GM12878 (cell line): ENCODE measurements around the gene CEACAM21. TPM values are rescaled to one million over a fixed set of nuclear protein-coding genes. Genes with fewer than 3 reads are reported as not detected.

Experiments used
- ATAC-seq: fragments of 200-7000 bp; cut with Tn5 transposase; 3 replicates; pipeline ENCODE4 v1.9.1; 2020; ENCODE audit warnings: mild to moderate bottlenecking, moderate library complexity
- BruUV-seq: library from RNA; stranded (reverse); fragments of 400-500 nt; replicated peaks from 2 replicates; lab custom pipeline; 2021; lab: Mats Ljungman, UMichigan
- CTCF ChIA-PET: fragments of 300-600 bp; sonication (Branson Sonifier 250); formaldehyde crosslinking; extraction: SDS; loops from one replicate; lab custom pipeline; 2021; ENCODE audit warnings: inconsistent platforms; lab: Yijun Ruan, JAX
- POLR2A ChIA-PET: fragments of 350-600 bp; formaldehyde crosslinking; extraction: SDS; loops from one replicate; lab custom pipeline; 2021; ENCODE audit warnings: inconsistent platforms; lab: Charles Lee
- RAD21 ChIA-PET: fragments of 300-600 bp; sonication (Branson Sonifier 250); formaldehyde crosslinking; loops from one replicate; lab custom pipeline; 2023; ENCODE audit warnings: antibody characterized with exemption; ENCODE audit not compliant: unreplicated experiment; lab: Charles Lee
- SMC1A ChIA-PET: fragments of 300-600 bp; sonication (Branson Sonifier 250); formaldehyde crosslinking; loops from one replicate; lab custom pipeline; 2023; ENCODE audit not compliant: unreplicated experiment, uncharacterized antibody; lab: Charles Lee
- DNase-seq: peaks from one replicate; pipeline ENCODE4 v3.0.0-alpha.2; 2011; ENCODE audit warnings: low read depth, low spot score
- FAIRE-seq: peaks from 3 replicates; lab custom pipeline; 2011; peaks lifted over from hg19 to GRCh38; lab: Jason Lieb, UNC
- H2AFZ ChIP-seq: 2 replicates; pipeline ENCODE4 v1.6.0; 2011; ENCODE audit warnings: low read depth, low read length, control low read depth; ENCODE audit not compliant: control insufficient read depth
- H3K27ac ChIP-seq: 2 replicates; pipeline ENCODE4 v1.5.1; 2011; ENCODE audit warnings: control low read depth; ENCODE audit not compliant: control insufficient read depth, insufficient read depth
- H3K27me3 ChIP-seq, 2 experiments: replicated peaks in 1 of 2; 2 replicates each; pipeline versions ENCODE4 v1.6.0 to v1.6.1; 2011; ENCODE audit warnings: low read length in 1 of 2; ENCODE audit not compliant: control insufficient read depth in 2 of 2, insufficient read depth in 2 of 2
- H3K36me3 ChIP-seq, 2 experiments: 2 replicates each; pipeline ENCODE4 v1.5.1; 2011; ENCODE audit warnings: low read length in 1 of 2; ENCODE audit not compliant: control insufficient read depth in 2 of 2, insufficient read depth in 2 of 2
- H3K4me1 ChIP-seq: 2 replicates; pipeline ENCODE4 v1.6.1; 2011; ENCODE audit warnings: mild to moderate bottlenecking, low read length, moderate library complexity, mixed read lengths; ENCODE audit not compliant: control insufficient read depth, insufficient read depth
- H3K4me2 ChIP-seq: 2 replicates; pipeline ENCODE4 v1.6.0; 2011; ENCODE audit warnings: control low read depth; ENCODE audit not compliant: control insufficient read depth, insufficient read depth
- H3K4me3 ChIP-seq: fragments of 200-600 bp; sonication (generic); 2 replicates; pipeline ENCODE4 v1.5.1; 2016
- H3K79me2 ChIP-seq: 2 replicates; pipeline ENCODE4 v1.6.0; 2011; ENCODE audit warnings: low read length; ENCODE audit not compliant: control insufficient read depth, insufficient read depth
- H3K9ac ChIP-seq: 2 replicates; pipeline ENCODE4 v1.8.0; 2011; ENCODE audit warnings: low read length, control low read depth, mixed read lengths; ENCODE audit not compliant: control insufficient read depth, insufficient read depth
- H3K9me3 ChIP-seq: replicated peaks from 3 replicates; pipeline ENCODE4 v1.5.1; 2011; ENCODE audit warnings: mild to moderate bottlenecking, low read length; ENCODE audit not compliant: control insufficient read depth, insufficient read depth
- H4K20me1 ChIP-seq: 2 replicates; pipeline ENCODE4 v1.6.0; 2011; ENCODE audit not compliant: control insufficient read depth, insufficient read depth
- BRCA1 ChIP-seq: IDR thresholded peaks from 2 replicates; pipeline ENCODE4 v1.6.1; 2011; ENCODE audit warnings: low read depth, low read length, improper control_type of control experiment
- CEBPB ChIP-seq, 2 experiments: fragments of 150-350 bp in 1 of 2; IDR thresholded peaks; 2 replicates each; pipeline ENCODE4 v1.6.1; 2012 to 2014; ENCODE audit warnings: low read depth in 2 of 2, low read length in 2 of 2, borderline replicate concordance in 1 of 2, inconsistent platforms in 1 of 2
- E2F8 ChIP-seq: fragments of 450-650 bp; IDR thresholded peaks from 2 replicates; pipeline ENCODE4 v1.6.1; 2018; ENCODE audit warnings: mild to moderate bottlenecking, low read depth, moderate library complexity; ENCODE audit not compliant: partially characterized antibody
- EP300 ChIP-seq, 2 experiments: fragments of 150-350 bp in 1 of 2; IDR thresholded peaks; 2 replicates each; pipeline ENCODE4 v1.6.1; 2011 to 2012; ENCODE audit warnings: low read depth in 2 of 2, low read length in 2 of 2, borderline replicate concordance in 1 of 2, improper control_type of control experiment in 1 of 2, inconsistent platforms in 1 of 2; ENCODE audit not compliant: control insufficient read depth in 1 of 2
- RUNX3 ChIP-seq: IDR thresholded peaks from 2 replicates; pipeline ENCODE4 v1.6.1; 2012; ENCODE audit warnings: low read length, inconsistent platforms
- SKIL ChIP-seq: fragments of 450-650 bp; IDR thresholded peaks from 2 replicates; pipeline ENCODE4 v1.6.1; 2017; ENCODE audit warnings: mild to moderate bottlenecking, low read depth, inconsistent platforms; ENCODE audit not compliant: poor library complexity, severe bottlenecking
- SREBF2 ChIP-seq: IDR thresholded peaks from 2 replicates; pipeline ENCODE4 v1.6.1; 2012; ENCODE audit warnings: mild to moderate bottlenecking, low read length
- ZBTB4 ChIP-seq: fragments of 450-650 bp; formaldehyde crosslinking; IDR thresholded peaks from 2 replicates; pipeline ENCODE4 v1.4.0; 2022; ENCODE audit warnings: mild to moderate bottlenecking, moderate library complexity
- WGBS: methylation state at CpG from one replicate; pipeline ENCODE4 v1.1.6; 2016; ENCODE audit warnings: low lambda C conversion rate; ENCODE audit not compliant: insufficient replicate concordance, insufficient coverage; ENCODE audit errors: missing lambda C conversion rate; 5-methylcytosine and 5-hydroxymethylcytosine counted together
- in situ Hi-C: fragments of 300-500 bp; cut with MboI; formaldehyde crosslinking; loops from 9 replicates; pipeline ENCODE4 v1.14.3; 2018; ENCODE audit warnings: mixed read lengths
- intact Hi-C: fragments of 100-400 bp; cut with micrococcal nuclease; formaldehyde crosslinking; loops from one replicate; pipeline ENCODE4 v1.14.2; 2022; ENCODE audit not compliant: unreplicated experiment
- polyA plus RNA-seq, 11 experiments: library from polyadenylated mRNA; depleted of rRNA in 4 of 11; unstranded in 6 of 11; stranded (reverse) in 5 of 11; fragments of >200 nt; fragmentation: Nextera tagmentation in 4 of 11; fragmentation: Illumina TruSeq in 1 of 11; extraction: Ambion mirVana in 4 of 11; extraction: Trizol in 1 of 11; gene quantifications; 1 replicate in 1 of 11; 2 replicates in 10 of 11; pipeline versions ENCODE4 v1.2.1 to v1.2.3, GENCODE V29; 2011 to 2016; ENCODE audit warnings: inconsistent platforms in 2 of 11, missing spikeins in 2 of 11, low read depth in 1 of 11
- total RNA-seq, 4 experiments: library from RNA; depleted of rRNA in 3 of 4; stranded (reverse); fragments of >200 nt in 3 of 4; fragmentation: Illumina TruSeq in 1 of 4; extraction: Trizol in 1 of 4; gene quantifications; 2 replicates each; pipeline versions ENCODE4 v1.2.1 to v1.2.3, GENCODE V29; 2013 to 2021

Gene CEACAM21
- total and polyA plus RNA-seq, 10 of the 15 experiments (the other 5 are each of a cell fraction or from before 2014, with no cell fraction given): 0.87 to 13.6 (median 8.1) TPM

- Histone ChIP-seq H3K4me2 (no peak overlapping the region), H3K27me3 (no peaks in the 10 kb centered on the region), H3K9ac (no peak overlapping the region), H3K4me3 (no peak overlapping the region), H2AFZ (no peak overlapping the region), H4K20me1 (no peaks in the 10 kb centered on the region; the same call in 1 of the 2 replicates), H3K4me1 (no peaks in the 10 kb centered on the region), H3K9me3 (peaks cover 3% of the 10 kb centered on the region; the same call in 2 of the 3 replicates), H3K79me2 (no peaks in the 10 kb centered on the region), H3K36me3 (no peaks in the 10 kb centered on the region), H3K27ac (no peak overlapping the region)
- ChIA-PET SMC1A (no interaction called here), POLR2A (no interaction called here), CTCF (interaction anchor here (2.0 kb wide), 1 partner anchor 11 kb away, joined by 14 read pairs; no protein-coding TSS in a partner anchor), RAD21 (no interaction called here)
- WGBS: 32% methylated on average over 9 of the region's 9 CpGs
- intact Hi-C loops (no loop called here), in situ Hi-C loops (no loop called here)
- no peak for FAIRE-seq
- ATAC-seq: no peak
- no TSS peak for BruUV-seq
- DNase-seq: no peak
- TF ChIP-seq E2F8 (no peak), EP300 (IDR thresholded peaks at IDR 0.05; ENCODE audit: borderline replicate concordance in 1 of 2, control insufficient read depth in 1 of 2, low read depth in 2 of 2, low read length in 2 of 2) (no peak), BRCA1 (no peak), RUNX3 (no peak), SKIL (no peak), CEBPB (IDR thresholded peaks at IDR 0.05; ENCODE audit: borderline replicate concordance in 1 of 2, low read depth in 2 of 2, low read length in 2 of 2) (no peak), SREBF2 (no peak), ZBTB4 (CRISPR knock-in tag) (no peak)
Observed at GRCh38 chr19:41587101-41587837, 11.3 kb downstream of the CEACAM21 start.
